Mucosa of rectum (tissue), 2 donors: ENCODE results near the gene GRM5.

Experiments used
- H3K27ac ChIP-seq, 2 donors: one replicate each; pipeline ENCODE4 v1.7.0; 2013; ENCODE audit warnings: inconsistent platforms in 2 of 2, low read depth in 2 of 2, low read length in 2 of 2
- H3K27me3 ChIP-seq, 2 donors: one replicate each; pipeline ENCODE4 v1.7.0; 2013; ENCODE audit warnings: low read length in 2 of 2; ENCODE audit not compliant: control insufficient read depth in 2 of 2, insufficient read depth in 2 of 2
- H3K36me3 ChIP-seq, 2 donors: one replicate each; pipeline ENCODE4 v1.7.0; 2013; ENCODE audit warnings: low read length in 2 of 2; ENCODE audit not compliant: control insufficient read depth in 2 of 2, insufficient read depth in 2 of 2
- H3K4me1 ChIP-seq, 2 donors: one replicate each; pipeline ENCODE4 v1.7.0; 2013; ENCODE audit warnings: low read length in 2 of 2, mild to moderate bottlenecking in 1 of 2; ENCODE audit not compliant: control insufficient read depth in 2 of 2, insufficient read depth in 2 of 2
- H3K4me3 ChIP-seq, 2 donors: one replicate each; pipeline ENCODE4 v1.7.0; 2013; ENCODE audit warnings: low read length in 2 of 2
- H3K9ac ChIP-seq, 2 donors: one replicate each; pipeline ENCODE4 v1.7.0; 2013; ENCODE audit warnings: low read length in 2 of 2, low read depth in 1 of 2, mild to moderate bottlenecking in 1 of 2
- H3K9me3 ChIP-seq, 2 donors: one replicate each; pipeline ENCODE4 v1.7.0; 2013; ENCODE audit warnings: low read length in 2 of 2; ENCODE audit not compliant: control insufficient read depth in 2 of 2
- donor health status: healthy.
- donor health status: Normal muscosa, but diverticular disease.

GRM5 gene

GRCh38 chr11:88491674-88492073, 574.1 kb downstream of the GRM5 start:
- H3K36me3 ChIP-seq: no peaks in the 10 kb centered on the region
- no peak overlapping the region for H3K9ac ChIP-seq
- no peak overlapping the region for H3K27ac ChIP-seq
- H3K4me1 ChIP-seq: no peaks in the 10 kb centered on the region
- no peaks in the 10 kb centered on the region for H3K27me3 ChIP-seq
- no peaks in the 10 kb centered on the region for H3K9me3 ChIP-seq
- no peak overlapping the region for H3K4me3 ChIP-seq

DNA sequence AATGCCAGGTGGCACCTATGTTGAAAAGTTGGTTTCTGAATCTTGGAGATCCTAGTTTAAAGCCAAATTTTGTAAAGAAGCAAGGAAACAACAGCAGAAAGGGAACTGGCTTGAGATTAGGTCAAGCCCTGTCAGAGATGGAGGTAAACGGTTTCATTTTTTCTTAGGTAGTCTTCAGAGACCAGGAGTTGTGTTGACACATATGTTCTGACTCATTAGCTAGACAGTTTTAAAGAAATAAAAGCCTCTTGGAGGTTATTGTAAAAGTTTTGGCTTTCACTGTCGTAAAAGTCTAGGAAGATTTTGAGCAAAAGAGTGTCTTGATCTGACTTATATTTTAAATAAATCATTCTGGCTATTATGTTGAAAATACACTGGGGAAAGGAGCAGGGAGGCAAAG, 576.8 kb downstream of the GRM5 start:
- no peak overlapping the region for H3K9ac ChIP-seq
- H3K4me1 ChIP-seq: no peaks in the 10 kb centered on the region
- no peak overlapping the region for H3K4me3 ChIP-seq
- H3K36me3 ChIP-seq: no peaks in the 10 kb centered on the region
- H3K27me3 ChIP-seq: no peaks in the 10 kb centered on the region
- no peak overlapping the region for H3K27ac ChIP-seq
- H3K9me3 ChIP-seq: no peaks in the 10 kb centered on the region

- Histone ChIP-seq H3K4me3 (no peak overlapping the region), H3K9ac (no peak overlapping the region), H3K9me3 (no peaks in the 10 kb centered on the region), H3K27ac (no peak overlapping the region), H3K27me3 (no peaks in the 10 kb centered on the region), H3K4me1 (no peaks in the 10 kb centered on the region), H3K36me3 (no peaks in the 10 kb centered on the region)
These were observed 578.1 kb downstream of the GRM5 start for GRCh38 chr11:88487646-88488045.

DNA sequence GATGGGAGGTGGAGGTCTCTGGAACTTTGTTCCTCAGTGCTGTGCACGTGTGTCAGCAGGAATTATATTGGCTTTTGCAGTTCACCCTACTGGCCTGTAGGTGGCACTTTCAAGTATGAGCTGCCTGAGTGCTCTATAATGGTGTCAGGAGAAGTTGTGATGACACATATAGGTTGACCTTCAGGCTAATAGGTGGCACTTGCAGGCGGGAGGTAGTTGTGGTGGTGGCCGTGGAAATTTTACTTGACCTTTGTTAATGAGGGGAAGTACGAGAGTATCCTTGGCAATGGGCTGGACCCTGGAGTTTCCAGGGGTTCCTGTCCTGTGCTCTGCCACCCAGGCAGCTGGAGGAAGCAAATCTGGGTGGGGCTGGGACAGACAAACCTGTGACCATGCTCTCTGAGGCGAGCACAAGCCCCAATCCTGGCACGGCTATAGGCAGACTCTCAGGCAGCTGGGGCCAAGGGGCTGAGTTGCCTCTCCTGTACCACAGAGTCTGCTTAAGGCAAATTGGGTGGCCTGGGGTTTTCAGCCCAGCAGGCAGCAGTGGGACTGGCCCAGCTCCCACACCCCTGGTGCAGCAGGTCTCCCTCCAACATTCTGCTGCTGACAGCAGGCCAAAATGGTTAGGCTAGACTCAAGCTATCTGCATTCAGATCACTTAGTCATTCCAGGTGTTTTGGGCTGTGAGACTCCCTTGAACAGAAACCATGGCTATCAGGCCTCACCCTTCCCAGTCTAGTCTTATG, 580.7 kb downstream of the GRM5 start:
- Histone ChIP-seq H3K36me3 (no peaks in the 10 kb centered on the region), H3K4me3 (no peak overlapping the region), H3K9ac (no peak overlapping the region), H3K4me1 (no peaks in the 10 kb centered on the region), H3K27me3 (no peaks in the 10 kb centered on the region), H3K9me3 (no peaks in the 10 kb centered on the region), H3K27ac (no peak overlapping the region)

- Histone ChIP-seq H3K27me3 (no peaks in the 10 kb centered on the region), H3K9me3 (no peaks in the 10 kb centered on the region), H3K4me3 (no peak overlapping the region), H3K4me1 (no peaks in the 10 kb centered on the region), H3K27ac (no peak overlapping the region), H3K36me3 (no peaks in the 10 kb centered on the region), H3K9ac (no peak overlapping the region)
These were observed 582.9 kb downstream of the GRM5 start for GRCh38 chr11:88482871-88483301.

DNA sequence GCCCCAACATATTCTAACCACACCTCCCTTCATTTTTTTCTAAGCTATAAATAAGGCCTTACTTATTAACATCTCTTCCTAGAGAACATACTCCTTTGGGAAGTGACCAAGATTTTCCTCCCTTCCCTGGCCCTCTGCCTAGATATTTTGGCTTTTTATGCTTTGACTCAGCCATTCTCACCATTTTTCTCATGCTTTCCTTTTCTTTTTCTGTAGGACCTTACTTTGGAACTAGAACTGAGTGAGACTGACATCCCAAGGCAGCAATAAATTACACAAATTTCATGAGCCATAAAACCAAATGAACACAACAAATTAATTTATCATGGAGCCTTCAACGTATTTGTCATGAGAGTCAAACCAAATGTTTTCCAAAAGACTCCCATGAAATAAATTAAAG, 585.6 kb downstream of the GRM5 start:
- Histone ChIP-seq H3K4me3 (no peak overlapping the region), H3K36me3 (no peaks in the 10 kb centered on the region), H3K4me1 (no peaks in the 10 kb centered on the region), H3K27me3 (no peaks in the 10 kb centered on the region), H3K9me3 (no peaks in the 10 kb centered on the region), H3K27ac (no peak overlapping the region), H3K9ac (no peak overlapping the region)

DNA sequence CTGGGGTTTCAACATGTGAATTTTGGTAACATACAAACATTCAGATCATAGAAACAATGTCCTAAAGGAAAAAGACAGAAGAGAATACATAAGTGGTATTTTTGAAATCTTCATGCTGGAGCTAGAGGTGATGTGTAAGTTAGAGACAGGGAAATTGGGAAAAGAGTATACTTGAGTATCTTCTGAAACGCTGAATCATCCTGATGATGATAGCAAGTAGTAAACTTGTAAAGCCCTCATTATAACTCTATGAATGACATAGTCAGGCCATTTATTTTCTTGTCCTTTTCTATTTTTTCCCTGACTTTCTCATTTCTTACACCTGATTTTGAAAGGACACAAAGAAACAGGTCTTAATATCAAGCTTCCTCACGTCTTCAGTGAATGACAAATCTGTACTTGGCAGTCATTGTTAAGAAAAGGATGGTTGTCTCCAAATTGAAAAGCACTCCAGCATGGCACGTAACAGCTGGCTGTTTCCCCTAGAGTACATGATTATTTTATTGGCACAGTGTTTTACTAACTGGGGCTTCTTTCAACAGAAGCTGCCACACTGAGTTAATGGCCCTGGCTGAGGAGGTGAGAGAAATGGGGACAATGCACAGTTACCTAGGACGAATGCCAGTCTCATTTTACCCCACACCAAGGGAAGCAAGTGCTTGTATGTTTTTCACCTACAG, 587.5 kb downstream of the GRM5 start:
- Histone ChIP-seq H3K36me3 (no peaks in the 10 kb centered on the region), H3K4me1 (no peaks in the 10 kb centered on the region), H3K27ac (no peak overlapping the region), H3K9ac (no peak overlapping the region), H3K4me3 (no peak overlapping the region), H3K9me3 (no peaks in the 10 kb centered on the region), H3K27me3 (no peaks in the 10 kb centered on the region)

DNA sequence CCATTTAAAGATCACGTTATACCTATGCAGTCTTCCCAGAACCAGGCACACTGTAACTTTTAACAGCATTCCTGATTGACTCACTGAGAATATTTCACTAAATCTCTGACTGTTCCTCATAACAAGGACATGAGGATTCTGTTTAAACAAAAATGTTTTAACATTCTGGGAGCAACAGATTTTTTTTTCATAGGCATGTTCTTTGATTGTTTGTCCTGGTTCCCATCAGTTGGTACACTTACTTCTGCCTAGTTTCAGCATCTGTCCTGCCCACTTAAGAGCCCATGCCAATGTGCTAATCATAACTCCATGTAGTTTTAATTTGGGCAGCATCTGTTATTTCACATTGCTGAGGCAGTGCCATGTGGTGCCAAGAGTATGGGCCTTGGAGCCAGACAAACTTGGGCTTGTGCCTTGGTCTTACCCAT, 589.8 kb downstream of the GRM5 start:
- Histone ChIP-seq H3K9me3 (no peaks in the 10 kb centered on the region), H3K9ac (no peak overlapping the region)

GRCh38 chr11:88474655-88475054, 591.1 kb downstream of the GRM5 start:
- H3K27me3 ChIP-seq: no peaks in the 10 kb centered on the region
- H3K4me3 ChIP-seq: no peak overlapping the region
- no peaks in the 10 kb centered on the region for H3K36me3 ChIP-seq
- H3K9ac ChIP-seq: no peak overlapping the region
- no peaks in the 10 kb centered on the region for H3K4me1 ChIP-seq
- no peaks in the 10 kb centered on the region for H3K9me3 ChIP-seq
- no peak overlapping the region for H3K27ac ChIP-seq

More for the DNA sequence above, 589.8 kb downstream of the GRM5 start:
- H3K4me3 ChIP-seq: no peak overlapping the region
- H3K27me3 ChIP-seq: no peaks in the 10 kb centered on the region
- H3K36me3 ChIP-seq: no peaks in the 10 kb centered on the region
- no peaks in the 10 kb centered on the region for H3K4me1 ChIP-seq
- H3K27ac ChIP-seq: no peak overlapping the region

GRCh38 chr11:88469561-88470225, 596.1 kb downstream of the GRM5 start:
- no peak overlapping the region for H3K9ac ChIP-seq
- H3K27me3 ChIP-seq: no peaks in the 10 kb centered on the region
- no peaks in the 10 kb centered on the region for H3K36me3 ChIP-seq
- no peaks in the 10 kb centered on the region for H3K4me1 ChIP-seq
- no peak overlapping the region for H3K27ac ChIP-seq
- H3K9me3 ChIP-seq: no peaks in the 10 kb centered on the region
- no peak overlapping the region for H3K4me3 ChIP-seq
